C4-2B (cell line): ENCODE results near the gene EP300.

Experiments
- H3K27ac ChIP-seq: fragments of 450-650 bp; 2 replicates; pipeline ENCODE4 v1.5.1; 2017
- ZFX ChIP-seq: fragments of 450-650 bp; IDR thresholded peaks from 2 replicates; pipeline ENCODE4 v1.6.1; 2017
- TF ChIP-seq, protein P1 (sequence below): fragments of 450-650 bp; conservative IDR thresholded peaks from 2 replicates; pipeline ENCODE4 v1.5.1; 2017; ENCODE audit warnings: mild to moderate bottlenecking

EP300 gene

GRCh38 chr22:41074941-41075710 is 17.3 kb upstream of the EP300 start:
- H3K27ac ChIP-seq: no peak overlapping the region
- TF ChIP-seq, protein P1, sequence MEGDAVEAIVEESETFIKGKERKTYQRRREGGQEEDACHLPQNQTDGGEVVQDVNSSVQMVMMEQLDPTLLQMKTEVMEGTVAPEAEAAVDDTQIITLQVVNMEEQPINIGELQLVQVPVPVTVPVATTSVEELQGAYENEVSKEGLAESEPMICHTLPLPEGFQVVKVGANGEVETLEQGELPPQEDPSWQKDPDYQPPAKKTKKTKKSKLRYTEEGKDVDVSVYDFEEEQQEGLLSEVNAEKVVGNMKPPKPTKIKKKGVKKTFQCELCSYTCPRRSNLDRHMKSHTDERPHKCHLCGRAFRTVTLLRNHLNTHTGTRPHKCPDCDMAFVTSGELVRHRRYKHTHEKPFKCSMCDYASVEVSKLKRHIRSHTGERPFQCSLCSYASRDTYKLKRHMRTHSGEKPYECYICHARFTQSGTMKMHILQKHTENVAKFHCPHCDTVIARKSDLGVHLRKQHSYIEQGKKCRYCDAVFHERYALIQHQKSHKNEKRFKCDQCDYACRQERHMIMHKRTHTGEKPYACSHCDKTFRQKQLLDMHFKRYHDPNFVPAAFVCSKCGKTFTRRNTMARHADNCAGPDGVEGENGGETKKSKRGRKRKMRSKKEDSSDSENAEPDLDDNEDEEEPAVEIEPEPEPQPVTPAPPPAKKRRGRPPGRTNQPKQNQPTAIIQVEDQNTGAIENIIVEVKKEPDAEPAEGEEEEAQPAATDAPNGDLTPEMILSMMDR: no peak
- no peak for TF ChIP-seq ZFX

DNA sequence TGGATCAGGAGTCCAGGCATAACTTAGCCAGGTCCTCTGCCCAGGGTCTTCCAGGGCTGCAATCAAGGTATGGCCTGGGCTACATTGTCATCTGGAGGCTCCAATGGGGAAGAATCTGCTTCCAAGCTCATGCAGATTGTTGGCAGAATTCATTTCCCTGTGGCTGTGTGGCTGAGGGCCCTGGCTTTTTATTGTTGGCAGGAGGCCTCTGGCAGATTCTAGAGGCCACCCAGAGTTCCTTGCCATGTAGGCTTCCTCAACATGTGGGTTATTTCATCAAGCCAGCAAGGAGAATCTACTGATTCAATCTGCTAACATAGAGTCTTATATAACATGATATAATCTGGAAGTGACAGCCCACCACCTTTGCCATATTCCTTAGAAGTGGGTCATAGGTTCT is 16.4 kb upstream of the EP300 start:
- H3K27ac ChIP-seq: no peak overlapping the region
- TF ChIP-seq, protein P1: no peak
- TF ChIP-seq ZFX: no peak

- TF ChIP-seq, protein P1: no peak
- TF ChIP-seq ZFX: no peak
Observed at GRCh38 chr22:41076857-41077256, 15.5 kb upstream of the EP300 start.

GRCh38 chr22:41078931-41079330 is 13.5 kb upstream of the EP300 start:
- no peak for TF ChIP-seq ZFX
- TF ChIP-seq, protein P1: no peak
- H3K27ac ChIP-seq: no peak overlapping the region

More at GRCh38 chr22:41076857-41077256, 15.5 kb upstream of the EP300 start:
- H3K27ac ChIP-seq: no peak overlapping the region

DNA sequence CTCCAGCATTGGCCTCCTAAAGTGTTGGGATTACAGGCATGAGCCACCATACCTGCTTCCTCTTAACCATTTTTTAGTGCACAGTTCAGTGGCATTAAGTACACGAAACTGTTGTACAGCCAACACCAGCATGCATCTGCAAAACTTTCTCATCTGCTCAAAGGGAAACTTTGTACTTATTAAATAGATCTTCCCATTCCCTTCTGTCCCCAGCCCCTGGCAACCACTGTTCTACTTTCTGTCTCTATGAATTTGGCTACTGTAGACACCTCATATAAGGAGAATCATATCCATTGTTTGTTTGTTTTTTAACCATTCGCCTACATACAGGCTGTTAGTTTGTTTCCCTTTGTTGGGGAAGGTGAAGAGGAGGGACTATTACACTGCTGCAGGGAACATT is 6.5 kb upstream of the EP300 start:
- H3K27ac ChIP-seq: no peak overlapping the region
- TF ChIP-seq ZFX: no peak
- TF ChIP-seq, protein P1: no peak

GRCh38 chr22:41091132-41092022 is 1.0 kb upstream of the EP300 start:
- TF ChIP-seq, protein P1: no peak
- no peak for TF ChIP-seq ZFX
- H3K27ac ChIP-seq: peak overlapping the region; percentile 98
